SK-N-SH treated with all-trans-retinoic acid at 6 μM for 48 hours (cell line): ENCODE results near the gene RRP36.

Experiments
- ATAC-seq: fragments of 200-7000 bp; cut with Tn5 transposase; 3 replicates; pipeline ENCODE4 v1.9.1; 2020; ENCODE audit warnings: mild to moderate bottlenecking, moderate library complexity
- ARNTL ChIP-seq: fragments of 450-650 bp; formaldehyde crosslinking; IDR thresholded peaks from 2 replicates; pipeline ENCODE4 v1.5.0; 2020; ENCODE audit warnings: low read depth, mild to moderate bottlenecking, moderate library complexity, borderline replicate concordance
- BACH2 ChIP-seq: fragments of 250-450 bp; sonication (Bioruptor Pico); IDR thresholded peaks from 2 replicates; pipeline ENCODE4 v1.9.0; 2021; ENCODE audit warnings: mild to moderate bottlenecking, borderline replicate concordance
- CSDC2 ChIP-seq: fragments of 250-450 bp; sonication (Bioruptor Pico); IDR thresholded peaks from 2 replicates; pipeline ENCODE4 v1.5.0; 2020; ENCODE audit warnings: mild to moderate bottlenecking, moderate library complexity
- ESRRG ChIP-seq: fragments of 250-450 bp; sonication (Bioruptor Pico); IDR thresholded peaks from 2 replicates; pipeline ENCODE4 v1.6.1; 2021; ENCODE audit warnings: mild to moderate bottlenecking
- ISL1 ChIP-seq: fragments of 250-450 bp; sonication (Bioruptor Pico); IDR thresholded peaks from 2 replicates; pipeline ENCODE4 v2.1.2; 2022; ENCODE audit warnings: mild to moderate bottlenecking, moderate library complexity
- OSR1 ChIP-seq: fragments of 250-450 bp; sonication (Bioruptor Pico); IDR thresholded peaks from 2 replicates; pipeline ENCODE4 v1.8.0; 2022; ENCODE audit warnings: moderate library complexity, mild to moderate bottlenecking, inconsistent platforms
- PPARA ChIP-seq: fragments of 250-450 bp; sonication (Bioruptor Pico); IDR thresholded peaks from 2 replicates; pipeline ENCODE4 v1.5.0; 2020; ENCODE audit warnings: mild to moderate bottlenecking, borderline replicate concordance
- RARB ChIP-seq: fragments of 250-450 bp; sonication (Bioruptor Pico); IDR thresholded peaks from 2 replicates; pipeline ENCODE4 v1.8.0; 2021; ENCODE audit warnings: mild to moderate bottlenecking, moderate library complexity
- SNAI2 ChIP-seq: fragments of 250-450 bp; sonication (Bioruptor Pico); IDR thresholded peaks from 2 replicates; pipeline ENCODE4 v1.5.0; 2020; ENCODE audit warnings: mild to moderate bottlenecking, moderate library complexity
- TCF4 ChIP-seq: fragments of 250-450 bp; sonication (Bioruptor Pico); IDR thresholded peaks from 2 replicates; pipeline ENCODE4 v1.8.0; 2021; ENCODE audit warnings: mild to moderate bottlenecking, moderate library complexity, borderline replicate concordance
- TOX ChIP-seq: fragments of 250-450 bp; sonication (Bioruptor Pico); IDR thresholded peaks from 2 replicates; pipeline ENCODE4 v1.8.0; 2021; ENCODE audit warnings: mild to moderate bottlenecking, moderate library complexity, borderline replicate concordance
- ZFP3 ChIP-seq: fragments of 250-450 bp; sonication (Bioruptor Pico); IDR thresholded peaks from 2 replicates; pipeline ENCODE4 v1.5.0; 2020; ENCODE audit warnings: mild to moderate bottlenecking, moderate library complexity
- ZFP30 ChIP-seq: fragments of 450-650 bp; formaldehyde crosslinking; IDR thresholded peaks from 2 replicates; pipeline ENCODE4 v1.5.0; 2022; ENCODE audit warnings: mild to moderate bottlenecking, moderate library complexity
- ZNF565 ChIP-seq: fragments of 450-650 bp; formaldehyde crosslinking; conservative IDR thresholded peaks from 2 replicates; pipeline ENCODE4 v1.5.0; 2020; ENCODE audit warnings: low read depth, mild to moderate bottlenecking, moderate library complexity
- ZNF8 ChIP-seq: fragments of 450-650 bp; formaldehyde crosslinking; IDR thresholded peaks from 2 replicates; pipeline ENCODE4 v1.5.0; 2020; ENCODE audit warnings: mild to moderate bottlenecking, moderate library complexity
- TF ChIP-seq, protein P1 (sequence below): fragments of 250-450 bp; sonication (Bioruptor Pico); IDR thresholded peaks from 2 replicates; pipeline ENCODE4 v1.5.1; 2021; ENCODE audit warnings: mild to moderate bottlenecking, moderate library complexity
- TF ChIP-seq, protein P2 (sequence below): fragments of 250-450 bp; sonication (Bioruptor Pico); IDR thresholded peaks from 2 replicates; pipeline ENCODE4 v1.5.0; 2020; ENCODE audit warnings: mild to moderate bottlenecking, moderate library complexity
- TF ChIP-seq, protein P3 (sequence below): fragments of 250-450 bp; sonication (Bioruptor Pico); IDR thresholded peaks from 2 replicates; pipeline ENCODE4 v1.8.0; 2021; ENCODE audit warnings: low read depth, mild to moderate bottlenecking, moderate library complexity, borderline replicate concordance
- TF ChIP-seq, protein P4 (sequence below): fragments of 250-450 bp; sonication (Bioruptor Pico); IDR thresholded peaks from 2 replicates; pipeline ENCODE4 v1.8.0; 2020; ENCODE audit warnings: mild to moderate bottlenecking, moderate library complexity, borderline replicate concordance

RRP36 gene

DNA sequence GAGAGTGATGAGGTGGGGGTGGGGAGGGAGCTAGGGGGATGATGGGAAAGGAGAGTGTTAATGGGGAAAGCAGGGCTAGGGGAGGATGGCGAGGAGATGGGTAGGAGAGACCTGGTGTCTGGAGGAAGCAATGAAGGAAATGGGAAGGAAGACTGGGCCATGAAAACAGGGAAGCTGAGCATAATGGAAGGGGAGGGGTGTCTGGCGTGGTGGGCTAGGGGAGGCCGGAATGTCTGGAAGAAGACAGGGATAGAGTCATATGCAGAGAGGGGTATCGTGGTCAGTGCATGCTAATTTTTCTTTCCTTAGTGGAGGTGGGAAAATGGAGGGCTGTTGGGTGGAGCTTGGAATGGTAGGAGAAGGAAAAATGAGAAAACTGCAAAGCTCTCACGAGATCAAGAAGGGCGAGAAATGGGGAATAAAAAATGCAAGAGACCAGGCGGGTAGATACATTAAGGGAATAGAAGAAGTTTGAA, 7.0 kb upstream of the RRP36 start:
- peak; percentile 34 for ATAC-seq
- TF ChIP-seq SNAI2 (CRISPR knock-in tag) (no peak), ARNTL (CRISPR knock-in tag) (no peak), BACH2 (CRISPR knock-in tag) (no peak)

DNA sequence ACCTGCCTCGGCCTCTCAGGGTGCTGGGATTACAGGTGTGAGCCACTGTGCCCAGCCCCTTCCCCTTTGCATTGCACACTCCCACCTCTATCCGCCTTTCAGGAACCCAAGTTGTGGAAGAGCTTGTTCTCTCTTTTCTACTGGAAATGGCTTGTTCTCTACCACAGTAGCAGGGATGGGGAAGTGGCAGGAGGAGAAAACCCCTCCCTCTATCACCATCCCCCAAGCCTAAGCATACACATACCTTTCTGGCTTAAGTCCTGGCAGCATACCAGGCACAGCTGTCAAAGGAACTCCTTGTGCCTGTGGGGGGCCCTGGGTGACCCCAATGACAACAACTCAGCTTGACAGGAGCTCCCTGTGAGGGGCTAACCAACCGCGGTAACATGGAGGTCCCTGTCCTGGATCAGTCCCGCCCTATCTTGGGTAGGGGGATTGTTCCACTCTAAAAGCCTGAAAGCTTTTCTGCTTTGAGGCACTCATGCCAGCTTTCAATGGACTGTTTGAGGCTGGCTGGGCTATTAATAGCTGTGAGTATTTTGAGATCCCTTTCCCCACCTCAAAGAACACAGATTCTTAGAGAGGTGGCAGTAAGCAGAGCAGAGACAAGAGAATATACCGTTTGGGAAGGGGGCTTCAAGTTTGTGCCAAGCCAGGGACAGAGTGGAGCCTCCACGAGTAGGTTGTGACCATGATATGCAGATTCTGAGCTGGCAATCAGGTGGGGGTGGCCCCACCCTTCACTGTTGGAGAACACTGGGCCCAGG, 5.1 kb upstream of the RRP36 start:
- no peak for ATAC-seq
- TF ChIP-seq, protein P1, sequence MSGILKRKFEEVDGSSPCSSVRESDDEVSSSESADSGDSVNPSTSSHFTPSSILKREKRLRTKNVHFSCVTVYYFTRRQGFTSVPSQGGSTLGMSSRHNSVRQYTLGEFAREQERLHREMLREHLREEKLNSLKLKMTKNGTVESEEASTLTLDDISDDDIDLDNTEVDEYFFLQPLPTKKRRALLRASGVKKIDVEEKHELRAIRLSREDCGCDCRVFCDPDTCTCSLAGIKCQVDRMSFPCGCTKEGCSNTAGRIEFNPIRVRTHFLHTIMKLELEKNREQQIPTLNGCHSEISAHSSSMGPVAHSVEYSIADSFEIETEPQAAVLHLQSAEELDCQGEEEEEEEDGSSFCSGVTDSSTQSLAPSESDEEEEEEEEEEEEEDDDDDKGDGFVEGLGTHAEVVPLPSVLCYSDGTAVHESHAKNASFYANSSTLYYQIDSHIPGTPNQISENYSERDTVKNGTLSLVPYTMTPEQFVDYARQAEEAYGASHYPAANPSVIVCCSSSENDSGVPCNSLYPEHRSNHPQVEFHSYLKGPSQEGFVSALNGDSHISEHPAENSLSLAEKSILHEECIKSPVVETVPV (CRISPR knock-in tag), result no peak
- TF ChIP-seq OSR1 (CRISPR knock-in tag), result no peak
- TF ChIP-seq, all 23 proteins: peak for 0

DNA sequence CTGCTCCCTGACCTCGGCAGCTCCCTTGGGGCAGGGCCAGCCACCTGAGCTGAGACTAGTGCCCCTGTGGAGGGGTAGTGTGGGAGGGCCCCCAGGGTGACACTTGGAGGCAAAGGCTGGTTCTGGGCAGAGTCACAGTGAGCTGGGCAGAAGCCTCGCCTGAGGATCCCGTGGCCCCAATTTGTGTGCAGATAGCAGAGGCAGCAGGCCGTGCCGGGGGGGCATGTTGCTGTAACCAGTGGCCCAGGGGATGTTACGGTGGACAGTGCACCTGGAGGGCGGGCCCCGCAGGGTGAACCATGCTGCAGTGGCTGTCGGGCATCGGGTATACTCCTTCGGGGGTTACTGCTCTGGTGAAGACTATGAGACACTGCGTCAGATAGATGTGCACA, 4.5 kb upstream of the RRP36 start:
- TF ChIP-seq OSR1 (CRISPR knock-in tag), result no peak
- TF ChIP-seq BACH2 (CRISPR knock-in tag), result no peak
- no peak for TF ChIP-seq RARB
- TF ChIP-seq, protein P1 (CRISPR knock-in tag), result no peak
- no peak for TF ChIP-seq CSDC2
- TF ChIP-seq TOX (CRISPR knock-in tag), result no peak
- ATAC-seq, result no peak

DNA sequence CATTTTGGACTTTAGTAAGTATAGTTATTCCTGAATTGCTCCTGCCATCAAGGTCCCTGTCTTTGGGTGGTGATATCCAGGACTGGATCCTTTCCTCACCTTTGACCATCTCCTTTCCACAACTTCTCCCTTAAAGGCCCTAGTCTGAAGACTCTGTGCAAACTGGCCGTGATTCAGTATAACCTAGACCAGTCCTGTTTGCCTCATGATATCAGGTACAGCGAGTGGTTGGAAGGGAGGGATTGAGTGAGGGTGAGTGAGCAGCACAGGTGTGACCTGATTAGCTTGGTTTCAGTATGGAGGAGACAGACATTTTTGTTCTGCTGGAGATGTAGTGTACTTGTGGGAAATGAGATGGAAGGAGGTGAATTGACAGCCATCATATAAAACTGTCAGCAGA, 2.3 kb upstream of the RRP36 start:
- TF ChIP-seq, protein P2, sequence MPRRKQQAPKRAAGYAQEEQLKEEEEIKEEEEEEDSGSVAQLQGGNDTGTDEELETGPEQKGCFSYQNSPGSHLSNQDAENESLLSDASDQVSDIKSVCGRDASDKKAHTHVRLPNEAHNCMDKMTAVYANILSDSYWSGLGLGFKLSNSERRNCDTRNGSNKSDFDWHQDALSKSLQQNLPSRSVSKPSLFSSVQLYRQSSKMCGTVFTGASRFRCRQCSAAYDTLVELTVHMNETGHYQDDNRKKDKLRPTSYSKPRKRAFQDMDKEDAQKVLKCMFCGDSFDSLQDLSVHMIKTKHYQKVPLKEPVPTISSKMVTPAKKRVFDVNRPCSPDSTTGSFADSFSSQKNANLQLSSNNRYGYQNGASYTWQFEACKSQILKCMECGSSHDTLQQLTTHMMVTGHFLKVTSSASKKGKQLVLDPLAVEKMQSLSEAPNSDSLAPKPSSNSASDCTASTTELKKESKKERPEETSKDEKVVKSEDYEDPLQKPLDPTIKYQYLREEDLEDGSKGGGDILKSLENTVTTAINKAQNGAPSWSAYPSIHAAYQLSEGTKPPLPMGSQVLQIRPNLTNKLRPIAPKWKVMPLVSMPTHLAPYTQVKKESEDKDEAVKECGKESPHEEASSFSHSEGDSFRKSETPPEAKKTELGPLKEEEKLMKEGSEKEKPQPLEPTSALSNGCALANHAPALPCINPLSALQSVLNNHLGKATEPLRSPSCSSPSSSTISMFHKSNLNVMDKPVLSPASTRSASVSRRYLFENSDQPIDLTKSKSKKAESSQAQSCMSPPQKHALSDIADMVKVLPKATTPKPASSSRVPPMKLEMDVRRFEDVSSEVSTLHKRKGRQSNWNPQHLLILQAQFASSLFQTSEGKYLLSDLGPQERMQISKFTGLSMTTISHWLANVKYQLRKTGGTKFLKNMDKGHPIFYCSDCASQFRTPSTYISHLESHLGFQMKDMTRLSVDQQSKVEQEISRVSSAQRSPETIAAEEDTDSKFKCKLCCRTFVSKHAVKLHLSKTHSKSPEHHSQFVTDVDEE (CRISPR knock-in tag), result no peak
- TF ChIP-seq BACH2 (CRISPR knock-in tag) (no peak), ISL1 (no peak), OSR1 (CRISPR knock-in tag) (no peak), ESRRG (CRISPR knock-in tag) (no peak), ZNF565 (no peak), SNAI2 (CRISPR knock-in tag) (no peak), PPARA (CRISPR knock-in tag) (no peak), CSDC2 (no peak), ZFP3 (no peak), TOX (CRISPR knock-in tag) (no peak), TCF4 (CRISPR knock-in tag) (no peak), ZNF8 (CRISPR knock-in tag) (no peak), RARB (no peak), ZFP30 (CRISPR knock-in tag) (no peak)
- TF ChIP-seq, protein P3, sequence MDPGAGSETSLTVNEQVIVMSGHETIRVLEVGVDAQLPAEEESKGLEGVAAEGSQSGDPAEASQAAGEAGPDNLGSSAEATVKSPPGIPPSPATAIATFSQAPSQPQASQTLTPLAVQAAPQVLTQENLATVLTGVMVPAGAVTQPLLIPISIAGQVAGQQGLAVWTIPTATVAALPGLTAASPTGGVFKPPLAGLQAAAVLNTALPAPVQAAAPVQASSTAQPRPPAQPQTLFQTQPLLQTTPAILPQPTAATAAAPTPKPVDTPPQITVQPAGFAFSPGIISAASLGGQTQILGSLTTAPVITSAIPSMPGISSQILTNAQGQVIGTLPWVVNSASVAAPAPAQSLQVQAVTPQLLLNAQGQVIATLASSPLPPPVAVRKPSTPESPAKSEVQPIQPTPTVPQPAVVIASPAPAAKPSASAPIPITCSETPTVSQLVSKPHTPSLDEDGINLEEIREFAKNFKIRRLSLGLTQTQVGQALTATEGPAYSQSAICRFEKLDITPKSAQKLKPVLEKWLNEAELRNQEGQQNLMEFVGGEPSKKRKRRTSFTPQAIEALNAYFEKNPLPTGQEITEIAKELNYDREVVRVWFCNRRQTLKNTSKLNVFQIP (CRISPR knock-in tag), result no peak
- TF ChIP-seq, protein P4, sequence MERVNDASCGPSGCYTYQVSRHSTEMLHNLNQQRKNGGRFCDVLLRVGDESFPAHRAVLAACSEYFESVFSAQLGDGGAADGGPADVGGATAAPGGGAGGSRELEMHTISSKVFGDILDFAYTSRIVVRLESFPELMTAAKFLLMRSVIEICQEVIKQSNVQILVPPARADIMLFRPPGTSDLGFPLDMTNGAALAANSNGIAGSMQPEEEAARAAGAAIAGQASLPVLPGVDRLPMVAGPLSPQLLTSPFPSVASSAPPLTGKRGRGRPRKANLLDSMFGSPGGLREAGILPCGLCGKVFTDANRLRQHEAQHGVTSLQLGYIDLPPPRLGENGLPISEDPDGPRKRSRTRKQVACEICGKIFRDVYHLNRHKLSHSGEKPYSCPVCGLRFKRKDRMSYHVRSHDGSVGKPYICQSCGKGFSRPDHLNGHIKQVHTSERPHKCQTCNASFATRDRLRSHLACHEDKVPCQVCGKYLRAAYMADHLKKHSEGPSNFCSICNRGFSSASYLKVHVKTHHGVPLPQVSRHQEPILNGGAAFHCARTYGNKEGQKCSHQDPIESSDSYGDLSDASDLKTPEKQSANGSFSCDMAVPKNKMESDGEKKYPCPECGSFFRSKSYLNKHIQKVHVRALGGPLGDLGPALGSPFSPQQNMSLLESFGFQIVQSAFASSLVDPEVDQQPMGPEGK (CRISPR knock-in tag), result no peak

More for the DNA sequence above, 2.3 kb upstream of the RRP36 start:
- no peak for ATAC-seq
